ENCODE measurements around the gene GSTM3. TPM values are rescaled to one million over a fixed set of nuclear protein-coding genes. Genes with fewer than 3 reads are reported as not detected.

GSTM3 gene
- total and polyA plus RNA-seq, 2 of the 13 experiments (the other 11 are each of a cell fraction or from before 2014, with no cell fraction given) = 127 to 142 TPM

DNA sequence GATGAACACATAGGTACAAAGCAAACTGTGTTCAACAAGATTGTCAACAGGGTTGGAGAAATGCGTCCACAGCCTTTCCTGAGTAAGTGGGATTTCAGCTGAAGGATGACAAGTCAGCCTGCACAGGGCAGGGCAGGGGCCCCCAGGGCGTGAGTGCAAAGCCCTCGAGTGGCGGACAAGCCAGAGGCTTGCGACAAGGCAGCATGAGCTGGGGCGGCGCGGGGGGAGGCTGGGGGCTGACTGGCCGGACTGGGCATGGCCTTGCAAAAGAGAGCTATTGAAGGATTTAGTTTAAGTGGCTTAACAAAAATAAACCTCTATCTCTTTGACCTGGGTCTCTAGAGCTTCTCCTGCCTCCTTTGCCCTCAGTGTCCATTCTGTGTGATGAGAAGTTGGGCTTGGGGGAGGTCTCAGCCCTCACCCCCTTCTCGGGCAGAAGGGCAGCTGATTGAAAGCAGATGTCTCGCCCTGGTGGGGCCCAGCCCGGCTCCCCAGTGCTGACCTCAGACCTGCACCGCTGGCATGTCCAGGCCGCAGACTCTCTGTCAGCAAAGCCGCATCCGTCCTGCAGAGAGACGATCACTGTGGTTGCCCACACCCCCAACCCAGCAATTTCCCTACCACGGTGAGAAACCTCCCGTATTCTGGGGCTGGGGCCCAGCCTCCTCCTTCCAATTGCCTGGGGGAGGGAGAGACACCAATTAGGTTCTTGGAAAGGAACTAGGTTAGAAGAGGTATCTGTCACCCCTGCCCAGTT lies 47.2 kb upstream of the GSTM3 start (continued):
- no peak for TF ChIP-seq SPEN (CRISPR knock-in tag; IDR thresholded peaks at IDR 0.05; ENCODE audit: low read depth)
- TF ChIP-seq ZNF337 (CRISPR knock-in tag; IDR thresholded peaks at IDR 0.05; ENCODE audit: borderline replicate concordance, low read depth) = no peak

DNA sequence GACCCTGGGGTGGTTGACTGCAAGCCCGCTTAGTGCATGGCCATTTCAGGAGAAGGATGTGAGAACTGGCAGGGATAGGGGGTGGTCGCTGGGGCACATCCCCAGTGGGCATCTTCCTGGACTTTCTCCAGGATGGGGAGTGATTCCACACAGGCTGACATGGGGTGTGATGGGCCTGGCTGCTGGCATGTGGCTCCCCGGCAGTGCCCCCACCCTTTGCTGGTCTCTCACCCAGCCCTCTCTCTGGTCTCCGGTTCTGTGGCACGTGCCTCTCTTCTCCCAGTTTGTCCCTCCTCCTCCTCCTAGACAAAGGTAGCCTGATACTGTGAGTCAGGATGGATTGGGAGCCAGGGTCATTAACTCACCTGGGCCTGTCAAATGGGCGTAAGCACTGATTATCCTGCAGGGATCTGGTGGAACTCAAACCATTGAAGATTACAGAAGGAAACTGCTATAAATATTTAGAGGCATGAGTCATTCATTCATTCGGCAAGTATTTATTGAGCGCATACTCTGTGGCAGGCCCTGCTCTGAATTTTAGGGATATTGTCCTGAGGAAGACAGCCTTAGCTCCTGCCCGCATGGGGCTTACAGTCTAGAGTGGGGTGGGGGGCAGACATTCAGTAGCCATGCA lies 46.5 kb upstream of the GSTM3 start:
- H3K79me2 ChIP-seq (ENCODE audit: insufficient read depth, low read length) = no peaks in the 10 kb centered on the region
- no peak overlapping the region for H3K4me2 ChIP-seq (ENCODE audit: low read depth, low read length)
- BruUV-seq (replicated peaks) = no TSS peak
- CTCF ChIA-PET (ENCODE audit: low intra/inter-chr PET ratio, low total read pairs) = no interaction called here
- H3K27ac ChIP-seq (ENCODE audit: extremely low read length, insufficient read depth, low read length) = no peak overlapping the region
- no peaks in the 10 kb centered on the region for H3K36me3 ChIP-seq (replicated peaks in 1 of 2; ENCODE audit: control insufficient read depth in 1 of 2, insufficient read depth in 2 of 2, low read length in 2 of 2)
- H3K4me1 ChIP-seq (ENCODE audit: insufficient read depth, low read length) = peaks cover 53% of the 10 kb centered on the region
- H4K20me1 ChIP-seq (ENCODE audit: insufficient read depth, low read length) = no peaks in the 10 kb centered on the region
- no peak overlapping the region for H3K4me3 ChIP-seq (replicated peaks in 1 of 3; ENCODE audit: insufficient read depth in 1 of 3, low read depth in 2 of 3, low read length in 3 of 3)
- TF ChIP-seq ZFP1 (CRISPR knock-in tag; IDR thresholded peaks at IDR 0.05) (no peak), ZNF792 (CRISPR knock-in tag; IDR thresholded peaks at IDR 0.05) (no peak), ZNF329 (CRISPR knock-in tag; IDR thresholded peaks at IDR 0.05; ENCODE audit: low read depth) (no peak), CCAR2 (optimal IDR thresholded peaks at IDR 0.05; ENCODE audit: low read depth, low read length) (no peak), SIX1 (CRISPR knock-in tag; IDR thresholded peaks at IDR 0.05; ENCODE audit: borderline replicate concordance) (no peak)
- TF ChIP-seq, protein P1, sequence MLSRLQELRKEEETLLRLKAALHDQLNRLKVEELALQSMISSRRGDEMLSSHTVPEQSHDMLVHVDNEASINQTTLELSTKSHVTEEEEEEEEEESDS (CRISPR knock-in tag; IDR thresholded peaks at IDR 0.05; ENCODE audit: borderline replicate concordance) = no peak
- H2AFZ ChIP-seq (ENCODE audit: low read length) = no peak overlapping the region
- ATAC-seq = no peak
- H3K9ac ChIP-seq (ENCODE audit: insufficient read depth, low read depth, low read length) = no peak overlapping the region
- no peak for DNase-seq (ENCODE audit: low spot score)
- no peaks in the 10 kb centered on the region for H3K9me3 ChIP-seq (ENCODE audit: low read length)
- 64% methylated on average over 7 of the region's 9 CpGs for WGBS (ENCODE audit: low lambda C conversion rate)
- FAIRE-seq = no peak
- intact Hi-C loops (cut with micrococcal nuclease; ENCODE audit: unreplicated experiment) (no loop called here), in situ Hi-C loops (cut with HindIII; ENCODE audit: extremely low pct_ligation_motif_present, low pct_unique_long_range_greater_than_20kb) (no loop called here)
- peaks cover 0 to 3% of the 10 kb centered on the region in 2 experiments; a peak in 3 of 5 replicates for H3K27me3 ChIP-seq (ENCODE audit: control insufficient read depth in 1 of 2, insufficient read depth in 2 of 2, low read length in 2 of 2)
- POLR2A ChIA-PET = no interaction called here

All from HepG2 (cell line).